ENCODE measurements around the gene TBC1D22A.

Gene TBC1D22A

DNA sequence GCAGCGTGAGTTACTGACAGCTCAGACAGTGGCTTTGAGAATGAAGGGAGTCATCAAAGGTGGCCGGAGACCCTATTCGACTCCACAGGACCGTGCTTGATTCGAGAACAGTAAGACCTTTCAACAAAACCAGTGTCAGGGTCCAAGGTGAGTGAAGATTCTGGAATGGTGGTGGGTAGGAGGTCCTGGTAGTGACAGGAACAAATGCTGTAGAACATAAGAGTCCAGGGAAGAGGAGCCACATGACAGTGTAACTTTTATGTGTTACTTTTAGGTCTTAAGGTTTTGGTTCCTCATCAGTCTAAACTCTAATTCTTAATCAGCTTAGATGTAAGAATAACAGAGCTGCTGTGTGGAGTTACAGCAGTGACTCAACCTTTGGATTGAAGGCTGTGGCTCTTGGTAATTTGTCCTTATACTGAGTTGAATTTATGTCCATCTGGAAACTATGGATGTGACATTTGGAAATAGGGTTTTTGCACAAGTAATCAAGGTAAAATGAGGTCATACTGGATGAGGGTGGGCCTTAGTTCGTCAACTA, 1.8 kb downstream of the TBC1D22A start:
- H3K4me1 ChIP-seq (ENCODE audit: low read length), result peaks cover 7% of the 10 kb centered on the region; the same call in 1 of the 2 replicates
- no peaks in the 10 kb centered on the region for H3K9me3 ChIP-seq (replicated peaks; ENCODE audit: insufficient read depth, low read length)
- no peak overlapping the region for H2AFZ ChIP-seq (ENCODE audit: low read length)
- H3K9ac ChIP-seq (ENCODE audit: low read length), result no peak overlapping the region
- no peak overlapping the region for H3K27ac ChIP-seq (ENCODE audit: low read length)
- H4K20me1 ChIP-seq (ENCODE audit: insufficient read depth, low read length), result 0 out of 2 replicates have a peak, but pooled peaks cover 3% of the 10 kb centered on the region
- DNase-seq, result no peak
- no peaks in the 10 kb centered on the region for H3K9me2 ChIP-seq (replicated peaks; ENCODE audit: insufficient read depth, low read length)
- H3F3A ChIP-seq (ENCODE audit: insufficient read depth, low read length), result no peaks in the 10 kb centered on the region; the same call in 1 of the 2 replicates
- peaks cover 73% of the 10 kb centered on the region for H3K79me2 ChIP-seq (ENCODE audit: low read length)
- H3K4me3 ChIP-seq (ENCODE audit: low read length), result no peak overlapping the region
- no peaks in the 10 kb centered on the region for H3K36me3 ChIP-seq (replicated peaks; ENCODE audit: insufficient read depth, low read length)
- no peak overlapping the region for H3K4me2 ChIP-seq (ENCODE audit: low read depth, low read length)
- H3K27me3 ChIP-seq (replicated peaks; ENCODE audit: insufficient read depth, low read length), result no peaks in the 10 kb centered on the region
- TF ChIP-seq, protein P1, sequence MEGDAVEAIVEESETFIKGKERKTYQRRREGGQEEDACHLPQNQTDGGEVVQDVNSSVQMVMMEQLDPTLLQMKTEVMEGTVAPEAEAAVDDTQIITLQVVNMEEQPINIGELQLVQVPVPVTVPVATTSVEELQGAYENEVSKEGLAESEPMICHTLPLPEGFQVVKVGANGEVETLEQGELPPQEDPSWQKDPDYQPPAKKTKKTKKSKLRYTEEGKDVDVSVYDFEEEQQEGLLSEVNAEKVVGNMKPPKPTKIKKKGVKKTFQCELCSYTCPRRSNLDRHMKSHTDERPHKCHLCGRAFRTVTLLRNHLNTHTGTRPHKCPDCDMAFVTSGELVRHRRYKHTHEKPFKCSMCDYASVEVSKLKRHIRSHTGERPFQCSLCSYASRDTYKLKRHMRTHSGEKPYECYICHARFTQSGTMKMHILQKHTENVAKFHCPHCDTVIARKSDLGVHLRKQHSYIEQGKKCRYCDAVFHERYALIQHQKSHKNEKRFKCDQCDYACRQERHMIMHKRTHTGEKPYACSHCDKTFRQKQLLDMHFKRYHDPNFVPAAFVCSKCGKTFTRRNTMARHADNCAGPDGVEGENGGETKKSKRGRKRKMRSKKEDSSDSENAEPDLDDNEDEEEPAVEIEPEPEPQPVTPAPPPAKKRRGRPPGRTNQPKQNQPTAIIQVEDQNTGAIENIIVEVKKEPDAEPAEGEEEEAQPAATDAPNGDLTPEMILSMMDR (IDR thresholded peaks at IDR 0.05; ENCODE audit: low read length), result no peak
- TF ChIP-seq EZH2 (optimal IDR thresholded peaks at IDR 0.05; ENCODE audit: low read depth, low read length) (no peak), EZH2phosphoT487 (IDR thresholded peaks at IDR 0.05; ENCODE audit: low read length) (no peak)

DNA sequence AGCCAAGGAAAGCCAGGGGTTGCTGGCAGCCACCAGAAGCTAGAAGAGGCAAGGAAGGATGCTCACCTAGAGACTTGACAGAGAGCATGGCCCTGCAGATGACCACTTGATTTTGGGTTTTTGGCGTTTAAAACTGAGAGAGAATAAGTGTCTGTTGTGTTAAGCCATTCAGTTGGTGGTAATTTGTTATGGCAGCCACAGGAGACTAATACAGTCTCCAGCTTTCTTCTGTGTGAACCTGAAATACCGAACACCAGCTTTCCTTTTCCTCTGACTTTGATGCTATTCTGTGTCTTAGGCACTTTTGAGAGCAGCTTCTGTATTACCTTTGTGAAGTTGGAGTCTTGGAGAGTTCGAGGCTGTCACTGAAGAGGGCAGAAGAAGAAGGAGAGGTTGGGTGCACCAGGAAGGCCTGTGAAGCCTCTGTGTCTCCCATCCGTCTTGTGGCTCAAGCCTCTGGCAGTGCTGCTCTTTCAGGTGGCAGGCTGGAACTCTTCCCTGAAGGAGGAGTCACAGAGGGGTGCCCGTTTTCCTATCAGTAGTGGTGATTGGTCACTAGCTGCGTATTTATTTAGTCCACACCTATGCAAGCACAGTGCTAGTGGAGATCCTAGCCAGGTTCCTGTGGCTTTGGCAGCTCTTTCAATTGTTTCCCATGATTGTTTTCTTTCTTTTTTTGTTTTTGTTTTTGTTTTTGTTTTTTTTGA, 2.5 kb downstream of the TBC1D22A start:
- Histone ChIP-seq H2AFZ (ENCODE audit: low read length) (no peak overlapping the region), H3K9me2 (replicated peaks; ENCODE audit: insufficient read depth, low read length) (no peaks in the 10 kb centered on the region), H3K4me1 (ENCODE audit: low read length) (peaks cover 7% of the 10 kb centered on the region; the same call in 1 of the 2 replicates), H3K27ac (ENCODE audit: low read length) (no peak overlapping the region), H4K20me1 (ENCODE audit: insufficient read depth, low read length) (0 out of 2 replicates have a peak, but pooled peaks cover 3% of the 10 kb centered on the region), H3K4me2 (ENCODE audit: low read depth, low read length) (no peak overlapping the region), H3K4me3 (ENCODE audit: low read length) (no peak overlapping the region), H3K9ac (ENCODE audit: low read length) (no peak overlapping the region), H3K79me2 (ENCODE audit: low read length) (peaks cover 80% of the 10 kb centered on the region), H3K36me3 (replicated peaks; ENCODE audit: insufficient read depth, low read length) (no peaks in the 10 kb centered on the region), H3K27me3 (replicated peaks; ENCODE audit: insufficient read depth, low read length) (no peaks in the 10 kb centered on the region), H3F3A (ENCODE audit: insufficient read depth, low read length) (no peaks in the 10 kb centered on the region), H3K9me3 (replicated peaks; ENCODE audit: insufficient read depth, low read length) (no peaks in the 10 kb centered on the region)
- DNase-seq, result no peak
- TF ChIP-seq, protein P1 (IDR thresholded peaks at IDR 0.05; ENCODE audit: low read length), result no peak
- no peak for TF ChIP-seq EZH2phosphoT487 (IDR thresholded peaks at IDR 0.05; ENCODE audit: low read length)
- no peak for TF ChIP-seq EZH2 (optimal IDR thresholded peaks at IDR 0.05; ENCODE audit: low read depth, low read length)

DNA sequence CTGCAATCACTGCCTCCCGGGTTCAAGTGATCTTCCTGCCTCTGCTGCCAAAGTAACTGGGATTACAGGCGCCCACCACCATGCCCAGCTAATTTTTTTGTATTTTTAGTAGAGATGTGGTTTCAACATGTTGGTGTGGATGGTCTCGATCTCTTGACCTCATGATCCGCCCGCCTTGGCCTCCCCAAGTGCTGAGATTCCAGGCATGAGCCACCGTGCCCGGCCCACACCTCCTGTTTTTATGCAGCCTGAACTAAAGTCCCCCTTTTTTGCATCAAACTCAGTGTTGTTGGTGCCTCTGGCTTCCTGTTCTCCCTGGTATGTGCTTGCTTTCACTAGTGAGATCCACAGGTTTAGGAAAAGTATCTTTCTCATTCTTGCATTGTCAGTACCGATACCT, 4.2 kb downstream of the TBC1D22A start:
- Histone ChIP-seq H3K27me3 (replicated peaks; ENCODE audit: insufficient read depth, low read length) (no peaks in the 10 kb centered on the region), H3K27ac (ENCODE audit: low read length) (no peak overlapping the region), H4K20me1 (ENCODE audit: insufficient read depth, low read length) (0 out of 2 replicates have a peak, but pooled peaks cover 7% of the 10 kb centered on the region), H3K9me2 (replicated peaks; ENCODE audit: insufficient read depth, low read length) (no peaks in the 10 kb centered on the region), H3K79me2 (ENCODE audit: low read length) (peaks cover 91% of the 10 kb centered on the region), H3K9me3 (replicated peaks; ENCODE audit: insufficient read depth, low read length) (no peaks in the 10 kb centered on the region), H3K4me2 (ENCODE audit: low read depth, low read length) (no peak overlapping the region), H3K36me3 (replicated peaks; ENCODE audit: insufficient read depth, low read length) (no peaks in the 10 kb centered on the region), H3K9ac (ENCODE audit: low read length) (no peak overlapping the region), H3K4me3 (ENCODE audit: low read length) (no peak overlapping the region), H3K4me1 (ENCODE audit: low read length) (peaks cover 7% of the 10 kb centered on the region; the same call in 1 of the 2 replicates), H2AFZ (ENCODE audit: low read length) (no peak overlapping the region), H3F3A (ENCODE audit: insufficient read depth, low read length) (no peaks in the 10 kb centered on the region)
- no peak for DNase-seq
- no peak for TF ChIP-seq EZH2phosphoT487 (IDR thresholded peaks at IDR 0.05; ENCODE audit: low read length)
